Mucosa of descending colon (tissue), 3 donors: Measurements from ENCODE around the gene DLX1. TPM values are rescaled to one million over a fixed set of nuclear protein-coding genes. Genes with fewer than 3 reads are reported as not detected.
"Not testable (repeated sequence)": the region's sequence is repeated elsewhere in the genome, so short reads cannot be mapped to it uniquely, and the experiment has no call there.

Experiments
- ATAC-seq: fragments of 200-7000 bp; cut with Tn5 transposase; one replicate; pipeline ENCODE4 v1.9.1; 2020; ENCODE audit warnings: mild to moderate bottlenecking, moderate library complexity
- DNase-seq, 3 donors: peaks; one replicate each; pipeline ENCODE4 v3.0.0-alpha.2; 2020
- H3K36me3 ChIP-seq: fragments of 200-600 bp; one replicate; pipeline ENCODE4 v1.8.0; 2021; ENCODE audit warnings: low read depth, mild to moderate bottlenecking
- H3K4me1 ChIP-seq: fragments of 200-600 bp; one replicate; pipeline ENCODE4 v1.8.0; 2021; ENCODE audit warnings: low read depth, mild to moderate bottlenecking
- H3K4me3 ChIP-seq: fragments of 200-600 bp; one replicate; pipeline ENCODE4 v1.8.0; 2021; ENCODE audit warnings: mild to moderate bottlenecking
- H3K9me3 ChIP-seq: fragments of 200-600 bp; one replicate; pipeline ENCODE4 v1.8.0; 2021; ENCODE audit warnings: mild to moderate bottlenecking
- intact Hi-C, 2 donors: fragments of 100-400 bp; cut with DNase I in 1 of 2; cut with micrococcal nuclease in 1 of 2; formaldehyde crosslinking; loops; one replicate each; pipeline versions ENCODE4 v1.11.0 to v1.11.1; 2022; cut with DNase I, micrococcal nuclease
- total RNA-seq, 3 donors: library from RNA; stranded (reverse); fragmentation: NEBNext Ultra II Directional in 2 of 3; extraction: Animal tissue kit (Norgen Biotek cat#: 25700) in 2 of 3; gene quantifications; one replicate each; pipeline versions ENCODE4 v1.2.1 to v1.2.4, GENCODE V29; 2021 to 2023
- TF ChIP-seq, protein P1 (sequence below): fragments of 200-600 bp; IDR thresholded peaks from one replicate; pipeline ENCODE4 v1.8.0; 2022; ENCODE audit warnings: antibody characterized with exemption, mild to moderate bottlenecking
- donor health status: DM: no; HTN: no; CAD: no; lungs with moderate emphysema.
- donor health status: DM: no; HTN: no; CAD: no.
- donor health status: DM: no; HTN: yes; CAD: no.

DLX1 gene
- total RNA-seq, 3 donors from 2014 or later: 0.14 to 0.79 (median 0.58) TPM

GRCh38 chr2:172134270-172134669, 49.0 kb downstream of the DLX1 start:
- ATAC-seq: no peak

DNA sequence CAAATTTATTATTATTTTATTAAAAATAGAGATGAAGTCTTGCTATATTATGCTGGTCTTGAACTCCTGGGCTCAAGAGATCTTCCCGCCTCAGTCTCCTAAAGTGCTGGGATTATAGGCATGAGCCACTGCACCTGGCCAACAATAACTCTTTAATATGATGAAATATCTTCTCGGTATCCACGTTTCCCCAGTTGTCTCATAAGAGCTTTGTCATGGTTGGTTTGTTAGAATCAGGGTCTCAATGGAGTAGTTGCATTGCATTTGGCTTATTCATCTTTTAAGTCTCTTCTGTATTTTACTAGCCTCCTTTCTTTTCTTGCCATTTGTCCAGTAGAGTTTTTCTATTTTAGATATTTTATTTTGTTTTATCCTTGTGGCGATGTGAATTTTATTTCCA, 50.1 kb downstream of the DLX1 start:
- intact Hi-C loops: no loop called here
- Histone ChIP-seq H3K4me3 (no peak overlapping the region), H3K36me3 (no peaks in the 10 kb centered on the region), H3K4me1 (no peaks in the 10 kb centered on the region), H3K9me3 (no peaks in the 10 kb centered on the region)
- TF ChIP-seq, protein P1, sequence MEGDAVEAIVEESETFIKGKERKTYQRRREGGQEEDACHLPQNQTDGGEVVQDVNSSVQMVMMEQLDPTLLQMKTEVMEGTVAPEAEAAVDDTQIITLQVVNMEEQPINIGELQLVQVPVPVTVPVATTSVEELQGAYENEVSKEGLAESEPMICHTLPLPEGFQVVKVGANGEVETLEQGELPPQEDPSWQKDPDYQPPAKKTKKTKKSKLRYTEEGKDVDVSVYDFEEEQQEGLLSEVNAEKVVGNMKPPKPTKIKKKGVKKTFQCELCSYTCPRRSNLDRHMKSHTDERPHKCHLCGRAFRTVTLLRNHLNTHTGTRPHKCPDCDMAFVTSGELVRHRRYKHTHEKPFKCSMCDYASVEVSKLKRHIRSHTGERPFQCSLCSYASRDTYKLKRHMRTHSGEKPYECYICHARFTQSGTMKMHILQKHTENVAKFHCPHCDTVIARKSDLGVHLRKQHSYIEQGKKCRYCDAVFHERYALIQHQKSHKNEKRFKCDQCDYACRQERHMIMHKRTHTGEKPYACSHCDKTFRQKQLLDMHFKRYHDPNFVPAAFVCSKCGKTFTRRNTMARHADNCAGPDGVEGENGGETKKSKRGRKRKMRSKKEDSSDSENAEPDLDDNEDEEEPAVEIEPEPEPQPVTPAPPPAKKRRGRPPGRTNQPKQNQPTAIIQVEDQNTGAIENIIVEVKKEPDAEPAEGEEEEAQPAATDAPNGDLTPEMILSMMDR: no peak
- ATAC-seq (no peak), DNase-seq (no peak)

More at GRCh38 chr2:172134270-172134669, 49.0 kb downstream of the DLX1 start:
- H3K36me3 ChIP-seq: no peaks in the 10 kb centered on the region
- no peak for DNase-seq
- intact Hi-C loops: no loop called here
- no peaks in the 10 kb centered on the region for H3K4me1 ChIP-seq
- no peaks in the 10 kb centered on the region for H3K9me3 ChIP-seq
- TF ChIP-seq, protein P1: no peak
- no peak overlapping the region for H3K4me3 ChIP-seq

DNA sequence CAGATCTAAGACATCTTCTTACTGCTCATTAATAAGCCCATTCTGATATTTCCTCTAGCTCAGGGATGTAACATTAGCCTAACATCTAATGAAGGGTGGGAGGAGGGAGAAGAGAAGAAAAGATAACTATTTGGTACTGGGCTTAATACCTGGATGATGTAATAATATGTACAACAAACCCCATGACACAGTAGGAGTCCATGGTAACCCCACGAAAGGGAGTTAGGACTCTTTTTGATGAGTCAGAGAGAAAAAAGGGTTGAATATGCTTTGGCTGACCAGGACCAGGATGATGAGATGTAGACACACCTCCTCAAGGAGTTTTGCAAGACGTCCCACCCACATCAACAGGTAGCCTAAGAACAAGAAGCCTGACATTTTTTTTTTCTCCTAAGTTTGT, 51.8 kb downstream of the DLX1 start:
- H3K9me3 ChIP-seq: no peaks in the 10 kb centered on the region
- H3K4me1 ChIP-seq: no peaks in the 10 kb centered on the region
- TF ChIP-seq, protein P1: no peak
- no peaks in the 10 kb centered on the region for H3K36me3 ChIP-seq
- no peak for DNase-seq
- no peak overlapping the region for H3K4me3 ChIP-seq
- intact Hi-C loops: no loop called here
- no peak for ATAC-seq

DNA sequence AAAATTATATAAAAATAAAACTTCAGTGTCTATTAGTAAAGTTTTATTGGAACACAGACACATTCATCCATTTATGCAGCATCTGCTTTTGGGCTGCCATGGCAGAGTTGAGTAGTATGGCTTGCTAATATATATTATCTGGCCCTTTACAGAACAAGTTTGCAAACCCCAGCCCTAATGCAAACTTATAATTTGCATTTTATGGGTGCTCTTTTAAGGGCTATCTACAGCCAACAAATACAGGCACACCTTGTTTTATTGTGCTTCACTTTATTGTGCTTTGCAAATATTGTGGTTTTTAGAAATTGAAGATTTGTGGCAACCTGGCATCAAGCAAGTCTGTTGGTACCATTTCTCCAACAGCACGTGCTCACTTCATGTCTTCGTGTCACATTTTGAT, 52.6 kb downstream of the DLX1 start:
- TF ChIP-seq, protein P1: no peak
- Histone ChIP-seq H3K9me3 (no peaks in the 10 kb centered on the region), H3K4me3 (no peak overlapping the region), H3K36me3 (no peaks in the 10 kb centered on the region), H3K4me1 (no peaks in the 10 kb centered on the region)
- DNase-seq (no peak), ATAC-seq (peak; percentile 66)
- intact Hi-C loops: no loop called here

DNA sequence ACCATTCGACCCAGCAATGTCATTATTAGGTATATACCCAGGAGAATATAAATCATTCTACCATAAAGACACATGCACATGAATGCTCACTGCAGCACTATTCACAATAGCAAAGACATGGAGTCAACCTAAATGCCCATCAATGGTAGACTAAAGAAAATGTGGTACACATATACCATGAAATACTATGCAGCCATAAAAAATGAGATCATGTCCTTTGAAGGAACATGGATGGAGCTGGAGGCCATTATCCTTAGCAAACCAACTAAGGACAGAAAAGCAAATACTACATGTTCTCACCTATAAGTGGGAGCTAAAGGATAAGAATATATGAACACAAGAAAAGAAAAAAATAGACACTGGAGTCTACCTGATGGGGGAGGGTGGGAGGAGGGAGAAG, 53.4 kb downstream of the DLX1 start:
- DNase-seq, H3K4me3 ChIP-seq, H3K9me3 ChIP-seq, H3K36me3 ChIP-seq, ATAC-seq, H3K4me1 ChIP-seq, intact Hi-C loops: not testable (repeated sequence)

Other genes starting within 250 kb of the DLX1 start
- 10 to 100 TPM; 19.9 to 44.2 (median 22.3) TPM for gene SLC25A12, start 191.3 kb upstream of the DLX1 start, total RNA-seq
- 10 to 100 TPM; 22.2 to 30.9 (median 30.5) TPM for gene HAT1, start 163.0 kb upstream of the DLX1 start, total RNA-seq
- 10 to 100 TPM in 1 of 3 donors, 1 to 10 TPM in 2; 5.5 to 10.4 (median 6.7) TPM for gene METAP1D, start 85.6 kb upstream of the DLX1 start, total RNA-seq
- gene DLX2, start 17.4 kb downstream of the DLX1 start, total RNA-seq: under 1 TPM in 1 of 3 donors, not detected in 2; 0.35 TPM